HG02759 (cell line): ENCODE data around the gene CYREN.

Source experiments
- ATAC-seq: cut with Tn5 transposase; IDR thresholded peaks from one replicate; pipeline ENCODE4 v1.9.1; 2021; ENCODE audit warnings: mild to moderate bottlenecking, moderate library complexity; ENCODE audit not compliant: unreplicated experiment

Gene CYREN

GRCh38 chr7:135197906-135198655 is 27.6 kb upstream of the CYREN start:
- no peak for ATAC-seq

GRCh38 chr7:135197343-135197742 is 26.8 kb upstream of the CYREN start:
- peak; percentile 41 for ATAC-seq

- ATAC-seq: no peak
These were observed 25.6 kb upstream of the CYREN start for GRCh38 chr7:135195968-135196629.

GRCh38 chr7:135195156-135195555 is 24.6 kb upstream of the CYREN start:
- ATAC-seq: no peak

- no peak for ATAC-seq
These were observed 24.1 kb upstream of the CYREN start for GRCh38 chr7:135194494-135195095.

GRCh38 chr7:135193615-135194081 is 23.1 kb upstream of the CYREN start:
- ATAC-seq: no peak

- no peak for ATAC-seq
These were observed 22.5 kb upstream of the CYREN start for GRCh38 chr7:135192914-135193536.

- ATAC-seq: no peak
These were observed 20.2 kb upstream of the CYREN start for GRCh38 chr7:135190703-135191102.

- ATAC-seq: no peak
These were observed 19.5 kb upstream of the CYREN start for GRCh38 chr7:135189961-135190360.

- no peak for ATAC-seq
These were observed 18.7 kb upstream of the CYREN start for GRCh38 chr7:135189221-135189662.

GRCh38 chr7:135188298-135188984 is 17.9 kb upstream of the CYREN start:
- ATAC-seq: peak; percentile 59

GRCh38 chr7:135186841-135187253 is 16.3 kb upstream of the CYREN start:
- peak; percentile 65 for ATAC-seq

GRCh38 chr7:135186261-135186540 is 15.7 kb upstream of the CYREN start:
- ATAC-seq: no peak

- no peak for ATAC-seq
These were observed 15.2 kb upstream of the CYREN start for GRCh38 chr7:135185471-135186260.

- ATAC-seq: no peak
These were observed 13.8 kb upstream of the CYREN start for GRCh38 chr7:135184254-135184841.

GRCh38 chr7:135183478-135183877 is 13.0 kb upstream of the CYREN start:
- ATAC-seq: no peak

- no peak for ATAC-seq
These were observed 11.6 kb upstream of the CYREN start for GRCh38 chr7:135181929-135182678.

- no peak for ATAC-seq
These were observed 10.9 kb upstream of the CYREN start for GRCh38 chr7:135181261-135181928.

GRCh38 chr7:135180122-135180521 is 9.6 kb upstream of the CYREN start:
- peak; percentile 52 for ATAC-seq
